Spleen (tissue), 11 donors: Measurements from ENCODE around the gene LRRC38. TPM values are rescaled to one million over a fixed set of nuclear protein-coding genes. Genes with fewer than 3 reads are reported as not detected.

ENCODE experiments used
- DNase-seq: peaks from one replicate; pipeline ENCODE4 v3.0.0-alpha.2; 2020
- H3K27ac ChIP-seq, 8 donors: fragments of 200-600 bp; sonication (generic) in 7 of 8; 1 replicate in 4 of 8; 2 replicates in 4 of 8; pipeline versions ENCODE4 v1.5.0 to v1.8.0; 2016 to 2021; ENCODE audit warnings: inconsistent platforms in 4 of 8, mild to moderate bottlenecking in 4 of 8, moderate library complexity in 1 of 8
- H3K27me3 ChIP-seq, 7 donors: fragments of 200-600 bp; sonication (generic) in 6 of 7; replicated peaks in 1 of 7; 1 replicate in 4 of 7; 2 replicates in 3 of 7; pipeline versions ENCODE4 v1.5.0 to v1.8.0; 2016 to 2021; ENCODE audit warnings: inconsistent platforms in 3 of 7, mild to moderate bottlenecking in 1 of 7
- H3K36me3 ChIP-seq, 6 donors: fragments of 200-600 bp; sonication (generic) in 5 of 6; 1 replicate in 4 of 6; 2 replicates in 2 of 6; pipeline versions ENCODE4 v1.5.0 to v1.8.0; 2016 to 2021; ENCODE audit warnings: inconsistent platforms in 2 of 6
- H3K4me1 ChIP-seq, 6 donors: fragments of 200-600 bp; sonication (generic) in 5 of 6; 1 replicate in 3 of 6; 2 replicates in 3 of 6; pipeline versions ENCODE4 v1.5.0 to v1.8.0; 2016 to 2021; ENCODE audit warnings: inconsistent platforms in 3 of 6
- H3K4me3 ChIP-seq, 8 donors: fragments of 200-600 bp; sonication (generic) in 7 of 8; 1 replicate in 4 of 8; 2 replicates in 4 of 8; pipeline versions ENCODE4 v1.5.0 to v1.8.0; 2016 to 2021; ENCODE audit warnings: inconsistent platforms in 4 of 8, mild to moderate bottlenecking in 4 of 8, moderate library complexity in 2 of 8
- H3K9me3 ChIP-seq, 8 donors: fragments of 200-600 bp; sonication (generic) in 7 of 8; 1 replicate in 4 of 8; 2 replicates in 4 of 8; pipeline versions ENCODE4 v1.5.0 to v1.8.0; 2016 to 2021; ENCODE audit warnings: inconsistent platforms in 4 of 8
- POLR2A ChIP-seq, 3 donors: fragments of 450-650 bp; IDR thresholded peaks; one replicate each; pipeline ENCODE4 v1.5.1; 2017; ENCODE audit warnings: antibody characterized with exemption in 3 of 3, mild to moderate bottlenecking in 1 of 3
- POLR2AphosphoS5 ChIP-seq, 3 donors: sonication (generic); formaldehyde crosslinking; IDR thresholded peaks; one replicate each; pipeline ENCODE4 v1.5.1; 2017; ENCODE audit warnings: antibody characterized with exemption in 3 of 3
- WGBS, 5 donors: extraction: QIAGEN DNeasy Blood & Tissue Kit in 3 of 5; methylation state at CpG; one replicate each; pipeline versions ENCODE4 v1.1.5 to v1.1.7; 2013 to 2018; 5-methylcytosine and 5-hydroxymethylcytosine counted together
- intact Hi-C: fragments of 100-400 bp; cut with DNase I; formaldehyde crosslinking; loops from one replicate; pipeline ENCODE4 v1.15.0; 2023; ENCODE audit warnings: low total_unique reads
- polyA plus RNA-seq, 3 donors: library from polyadenylated mRNA; stranded (reverse); fragments of 200-250 nt; gene quantifications; one replicate each; pipeline ENCODE4 v1.2.1, GENCODE V29; 2013
- total RNA-seq, 7 donors: library from RNA; depleted of rRNA in 3 of 7; stranded (reverse); fragments of >200 nt in 3 of 7; fragmentation: NEBNext Ultra II Directional in 4 of 7; extraction: Animal tissue kit (Norgen Biotek cat#: 25700) in 4 of 7; gene quantifications; one replicate each; pipeline versions ENCODE4 v1.1.0 to v1.2.1, GENCODE V29; 2016 to 2021
- TF ChIP-seq, protein P1 (sequence below), 11 experiments: fragments of 200-600 bp in 7 of 11; fragments of 450-650 bp in 4 of 11; sonication (generic) in 4 of 11; IDR thresholded peaks in 8 of 11; conservative IDR thresholded peaks in 3 of 11; 1 replicate in 7 of 11; 2 replicates in 4 of 11; pipeline versions ENCODE4 v1.4.0 to v1.8.0; 2016 to 2021; ENCODE audit warnings: antibody characterized with exemption in 11 of 11, inconsistent platforms in 4 of 11, mild to moderate bottlenecking in 1 of 11
- donor health status: healthy with polysubstance abuse.
- donor health status: DM: no; HTN: no; CAD: no; lungs with moderate emphysema.
- donor health status: DM: no; HTN: no; CAD: no.
- donor health status: Bipolar disorder and iron deficiency.
- donor health status: healthy.
- donor health status: DM: no; HTN: no; CAD: no.
- donor health status: DM: yes; HTN: yes; CAD: no.

Gene LRRC38
- total and polyA plus RNA-seq, 10 donors = 0.03 to 0.28 TPM; not detected in 8

DNA sequence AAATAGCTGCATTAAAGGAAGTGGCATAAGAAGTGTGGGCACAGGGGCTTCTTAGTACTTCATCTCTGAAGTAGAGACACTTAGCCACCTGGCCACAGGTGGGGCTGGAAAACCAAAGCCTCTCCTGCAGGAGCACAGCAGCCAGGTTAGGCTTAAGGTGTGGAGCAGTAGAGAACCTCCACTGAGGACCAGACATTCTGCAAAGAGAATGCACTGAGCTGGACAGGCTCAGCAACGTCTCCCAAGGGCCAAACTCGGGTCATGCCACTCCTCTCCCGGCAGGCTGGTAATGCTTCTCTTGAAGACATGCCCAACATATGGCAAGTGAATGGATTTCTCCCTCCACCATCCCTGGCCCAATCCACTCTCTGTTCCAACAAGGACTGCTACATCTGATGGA, 33.0 kb upstream of the LRRC38 start:
- no peak for DNase-seq
- no peaks in the 10 kb centered on the region for H3K9me3 ChIP-seq
- H3K27me3 ChIP-seq = peaks cover 0 to 40% (median 0%) of the 10 kb centered on the region in 7 donors
- H3K27ac ChIP-seq = no peak overlapping the region
- no peak overlapping the region for H3K4me3 ChIP-seq
- TF ChIP-seq, protein P1, sequence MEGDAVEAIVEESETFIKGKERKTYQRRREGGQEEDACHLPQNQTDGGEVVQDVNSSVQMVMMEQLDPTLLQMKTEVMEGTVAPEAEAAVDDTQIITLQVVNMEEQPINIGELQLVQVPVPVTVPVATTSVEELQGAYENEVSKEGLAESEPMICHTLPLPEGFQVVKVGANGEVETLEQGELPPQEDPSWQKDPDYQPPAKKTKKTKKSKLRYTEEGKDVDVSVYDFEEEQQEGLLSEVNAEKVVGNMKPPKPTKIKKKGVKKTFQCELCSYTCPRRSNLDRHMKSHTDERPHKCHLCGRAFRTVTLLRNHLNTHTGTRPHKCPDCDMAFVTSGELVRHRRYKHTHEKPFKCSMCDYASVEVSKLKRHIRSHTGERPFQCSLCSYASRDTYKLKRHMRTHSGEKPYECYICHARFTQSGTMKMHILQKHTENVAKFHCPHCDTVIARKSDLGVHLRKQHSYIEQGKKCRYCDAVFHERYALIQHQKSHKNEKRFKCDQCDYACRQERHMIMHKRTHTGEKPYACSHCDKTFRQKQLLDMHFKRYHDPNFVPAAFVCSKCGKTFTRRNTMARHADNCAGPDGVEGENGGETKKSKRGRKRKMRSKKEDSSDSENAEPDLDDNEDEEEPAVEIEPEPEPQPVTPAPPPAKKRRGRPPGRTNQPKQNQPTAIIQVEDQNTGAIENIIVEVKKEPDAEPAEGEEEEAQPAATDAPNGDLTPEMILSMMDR (IDR thresholded peaks at IDR 0.05 in 8 of 11, conservative IDR thresholded peaks at IDR 0.05 in 3 of 11) = no peak
- TF ChIP-seq POLR2AphosphoS5 (IDR thresholded peaks at IDR 0.05) (no peak), POLR2A (IDR thresholded peaks at IDR 0.05) (no peak)
- H3K36me3 ChIP-seq = no peaks in the 10 kb centered on the region
- no peaks in the 10 kb centered on the region for H3K4me1 ChIP-seq
- intact Hi-C loops = no loop called here
- 35 to 70% (median 62%) methylated on average over 3 of the region's 3 CpGs for WGBS, 5 donors

DNA sequence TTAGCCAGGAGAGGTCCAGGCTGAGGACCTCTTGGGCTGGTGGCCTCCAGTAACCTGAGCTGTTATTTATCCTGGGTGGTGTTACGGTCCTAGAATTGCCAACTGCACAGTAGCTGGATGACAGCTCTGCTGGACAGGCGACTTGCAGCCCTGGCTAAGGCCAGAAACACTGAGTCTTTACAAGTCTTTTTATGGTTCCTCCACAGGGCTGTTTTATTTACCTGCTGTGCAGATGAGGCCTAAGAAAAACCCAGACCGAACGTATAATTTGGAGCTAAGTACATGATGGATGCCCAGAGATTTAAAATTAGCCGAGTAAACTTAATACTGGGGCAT, 30.4 kb upstream of the LRRC38 start:
- Histone ChIP-seq H3K9me3 (no peaks in the 10 kb centered on the region), H3K27ac (no peak overlapping the region), H3K4me3 (no peak overlapping the region), H3K4me1 (no peaks in the 10 kb centered on the region), H3K27me3 (peaks cover 0 to 43% (median 0%) of the 10 kb centered on the region in 7 donors), H3K36me3 (no peaks in the 10 kb centered on the region)
- no peak for DNase-seq
- intact Hi-C loops = no loop called here
- 65 to 77% (median 70%) methylated on average over 5 of the region's 5 CpGs for WGBS, 5 donors
- TF ChIP-seq, protein P1 (IDR thresholded peaks at IDR 0.05 in 8 of 11, conservative IDR thresholded peaks at IDR 0.05 in 3 of 11) = no peak
- TF ChIP-seq POLR2AphosphoS5 (IDR thresholded peaks at IDR 0.05) = no peak
- TF ChIP-seq POLR2A (IDR thresholded peaks at IDR 0.05) = no peak

DNA sequence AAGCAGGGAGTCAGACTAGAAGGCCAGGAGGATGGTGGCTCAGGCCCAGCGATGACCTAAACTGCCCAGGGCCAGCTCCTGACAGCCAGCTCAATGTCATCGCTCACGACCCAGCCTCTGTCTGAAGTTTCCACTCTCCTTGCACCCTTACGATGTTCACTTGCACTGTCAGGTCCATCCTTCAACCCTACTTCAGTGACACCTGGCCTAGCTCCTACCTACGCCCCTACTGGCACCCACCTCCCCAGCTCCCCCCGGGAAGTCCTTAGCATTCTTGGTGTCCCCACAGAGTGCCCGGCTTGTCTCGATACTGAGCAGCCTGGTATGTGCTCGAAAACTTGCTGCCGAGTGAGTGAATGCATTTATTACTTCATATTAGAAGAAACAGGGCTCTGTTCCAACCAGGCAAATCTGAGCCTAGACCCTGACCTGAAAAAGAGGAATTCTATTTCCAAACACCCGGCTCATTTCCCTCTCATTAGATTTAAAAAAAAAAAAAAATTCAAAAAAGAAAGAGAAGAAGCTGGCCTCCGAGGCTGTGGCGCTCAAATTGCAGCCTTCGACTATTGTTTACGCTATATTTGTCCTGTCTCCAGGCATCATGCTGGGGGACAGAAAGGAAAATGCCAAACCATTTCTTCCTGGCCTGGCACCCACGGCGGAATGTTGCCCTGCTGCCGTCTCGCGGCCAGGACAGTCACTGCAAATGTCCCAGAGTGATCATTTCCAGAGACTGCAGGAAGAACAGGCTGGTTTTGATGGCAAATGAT, 29.8 kb upstream of the LRRC38 start:
- Histone ChIP-seq H3K36me3 (no peaks in the 10 kb centered on the region), H3K4me1 (no peaks in the 10 kb centered on the region), H3K9me3 (no peaks in the 10 kb centered on the region), H3K4me3 (no peak overlapping the region), H3K27ac (no peak overlapping the region), H3K27me3 (peaks cover 0 to 40% (median 0%) of the 10 kb centered on the region in 7 donors)
- TF ChIP-seq, protein P1 (IDR thresholded peaks at IDR 0.05 in 8 of 11, conservative IDR thresholded peaks at IDR 0.05 in 3 of 11) = no peak
- TF ChIP-seq POLR2AphosphoS5 (IDR thresholded peaks at IDR 0.05) = no peak
- no peak for TF ChIP-seq POLR2A (IDR thresholded peaks at IDR 0.05)
- DNase-seq = no peak
- intact Hi-C loops = no loop called here
- WGBS, 5 donors = 60 to 67% (median 65%) methylated on average over 17 to 20 of the region's 20 CpGs

DNA sequence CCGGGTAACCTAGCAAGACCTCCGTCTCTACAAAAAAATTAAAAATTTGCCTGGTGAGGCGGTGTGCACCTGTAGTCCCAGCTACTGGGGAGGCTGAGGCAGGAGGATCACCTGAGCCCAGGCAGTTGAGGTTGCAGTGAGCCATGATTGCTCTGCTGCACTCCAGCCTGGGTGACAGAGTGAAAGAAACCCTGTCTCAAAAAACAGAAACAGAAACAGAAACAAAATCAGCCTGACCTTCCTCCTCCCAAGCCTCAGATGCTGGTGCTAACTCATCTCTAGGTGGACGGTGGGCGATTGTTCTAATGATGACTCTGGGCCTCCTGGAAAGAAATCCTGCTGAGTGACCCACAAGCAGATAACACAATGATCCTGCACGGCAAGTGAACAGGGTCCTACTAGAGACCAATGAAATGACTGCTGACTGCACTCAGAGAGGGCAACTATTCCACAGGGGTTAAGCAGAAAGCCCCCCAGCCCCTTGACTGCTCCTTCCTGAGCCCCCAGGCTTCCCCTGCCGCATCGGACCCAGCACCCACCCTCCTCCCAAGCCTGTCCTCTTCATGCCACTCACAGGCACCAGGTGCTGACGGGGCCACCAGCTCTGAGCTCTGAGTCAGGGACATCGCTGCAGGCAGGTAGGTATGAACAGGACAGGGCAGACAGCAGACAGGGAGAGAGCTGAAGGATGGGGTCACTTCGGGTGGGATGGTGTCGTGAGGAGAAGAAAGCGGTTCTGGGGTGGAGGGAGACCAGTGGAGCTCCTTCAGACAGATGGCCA, 27.8 kb upstream of the LRRC38 start:
- H3K27me3 ChIP-seq = peaks cover 0 to 30% (median 0%) of the 10 kb centered on the region in 7 donors
- H3K9me3 ChIP-seq = no peaks in the 10 kb centered on the region
- intact Hi-C loops = no loop called here
- DNase-seq = no peak
- H3K4me3 ChIP-seq = no peak overlapping the region
- WGBS, 5 donors = 75 to 88% (median 86%) methylated on average over 13 of the region's 13 CpGs
- no peaks in the 10 kb centered on the region for H3K36me3 ChIP-seq
- no peak overlapping the region for H3K27ac ChIP-seq
- TF ChIP-seq, protein P1 (IDR thresholded peaks at IDR 0.05 in 8 of 11, conservative IDR thresholded peaks at IDR 0.05 in 3 of 11) = no peak
- TF ChIP-seq POLR2AphosphoS5 (IDR thresholded peaks at IDR 0.05) (no peak), POLR2A (IDR thresholded peaks at IDR 0.05) (no peak)
- no peaks in the 10 kb centered on the region for H3K4me1 ChIP-seq
